ENCODE measurements around the gene ZBTB37. TPM values are rescaled to one million over a fixed set of nuclear protein-coding genes. Genes with fewer than 3 reads are reported as not detected.

The ZBTB37 gene
- total RNA-seq, 1 donor from 2014 or later: 7.9 TPM

Other genes starting within 250 kb of the ZBTB37 start
- gene TEX50, start 233.0 kb upstream of the ZBTB37 start, total RNA-seq: not detected
- 0.17 TPM for gene ANKRD45, start 198.5 kb upstream of the ZBTB37 start, total RNA-seq
- 16.4 TPM for gene KLHL20, start 153.4 kb upstream of the ZBTB37 start, total RNA-seq
- 12.4 TPM for gene DARS2, start 43.7 kb upstream of the ZBTB37 start, total RNA-seq
- 3.2 TPM for gene CENPL, start 43.5 kb upstream of the ZBTB37 start, total RNA-seq
- 48.8 TPM for gene GAS5, start 391 bp upstream of the ZBTB37 start, total RNA-seq
- 0.25 TPM for gene SERPINC1, start 48.9 kb downstream of the ZBTB37 start, total RNA-seq
- 23.2 TPM for gene RC3H1, start 154.0 kb downstream of the ZBTB37 start, total RNA-seq

All from left ventricle myocardium superior (tissue), 1 donor.